Measurements from ENCODE around the gene LCA5L. TPM values are rescaled to one million over a fixed set of nuclear protein-coding genes. Genes with fewer than 3 reads are reported as not detected.

LCA5L gene
- total RNA-seq, 1 donor from 2014 or later, result 0.53 TPM

GRCh38 chr21:39366563-39366962 is 79.0 kb downstream of the LCA5L start:
- H3K36me3 ChIP-seq (ENCODE audit: control insufficient read depth, insufficient read depth, low read length), result no peaks in the 10 kb centered on the region
- H3K27me3 ChIP-seq (ENCODE audit: control insufficient read depth, insufficient read depth, low read length), result no peaks in the 10 kb centered on the region
- H3K4me3 ChIP-seq (ENCODE audit: low read depth, low read length), result no peak overlapping the region
- DNase-seq (ENCODE audit: low read depth), result no peak
- no peak for FAIRE-seq
- no peak for TF ChIP-seq CTCF (IDR thresholded peaks at IDR 0.05; ENCODE audit: insufficient read depth, low read length, severe bottlenecking)

GRCh38 chr21:39364949-39365348 is 80.6 kb downstream of the LCA5L start:
- FAIRE-seq, result no peak
- no peak overlapping the region for H3K4me3 ChIP-seq (ENCODE audit: low read depth, low read length)
- no peak for TF ChIP-seq CTCF (IDR thresholded peaks at IDR 0.05; ENCODE audit: insufficient read depth, low read length, severe bottlenecking)

GRCh38 chr21:39363607-39364555 is 81.7 kb downstream of the LCA5L start:
- TF ChIP-seq CTCF (IDR thresholded peaks at IDR 0.05; ENCODE audit: insufficient read depth, low read length, severe bottlenecking), result no peak
- H3K36me3 ChIP-seq (ENCODE audit: control insufficient read depth, insufficient read depth, low read length), result no peaks in the 10 kb centered on the region
- H3K4me3 ChIP-seq (ENCODE audit: low read depth, low read length), result no peak overlapping the region
- no peak for DNase-seq (ENCODE audit: low read depth)
- no peaks in the 10 kb centered on the region for H3K27me3 ChIP-seq (ENCODE audit: control insufficient read depth, insufficient read depth, low read length)
- no peak for FAIRE-seq

More at GRCh38 chr21:39364949-39365348, 80.6 kb downstream of the LCA5L start:
- H3K27me3 ChIP-seq (ENCODE audit: control insufficient read depth, insufficient read depth, low read length), result no peaks in the 10 kb centered on the region
- no peak for DNase-seq (ENCODE audit: low read depth)
- no peaks in the 10 kb centered on the region for H3K36me3 ChIP-seq (ENCODE audit: control insufficient read depth, insufficient read depth, low read length)

- Histone ChIP-seq H3K27me3 (ENCODE audit: control insufficient read depth, insufficient read depth, low read length) (no peaks in the 10 kb centered on the region), H3K36me3 (ENCODE audit: control insufficient read depth, insufficient read depth, low read length) (no peaks in the 10 kb centered on the region), H3K4me3 (ENCODE audit: low read depth, low read length) (no peak overlapping the region)
- no peak for TF ChIP-seq CTCF (IDR thresholded peaks at IDR 0.05; ENCODE audit: insufficient read depth, low read length, severe bottlenecking)
- FAIRE-seq (no peak), DNase-seq (ENCODE audit: low read depth) (no peak)
Measured at GRCh38 chr21:39362733-39363132, 82.8 kb downstream of the LCA5L start.

- no peak for TF ChIP-seq CTCF (IDR thresholded peaks at IDR 0.05; ENCODE audit: insufficient read depth, low read length, severe bottlenecking)
- DNase-seq (ENCODE audit: low read depth) (no peak), FAIRE-seq (no peak)
- Histone ChIP-seq H3K4me3 (ENCODE audit: low read depth, low read length) (no peak overlapping the region), H3K27me3 (ENCODE audit: control insufficient read depth, insufficient read depth, low read length) (no peaks in the 10 kb centered on the region), H3K36me3 (ENCODE audit: control insufficient read depth, insufficient read depth, low read length) (no peaks in the 10 kb centered on the region)
Measured at GRCh38 chr21:39359382-39359781, 86.2 kb downstream of the LCA5L start.

Other genes with a start within 250 kb of the LCA5L start
- 70.5 and 71.6 TPM in 2 replicates for gene BRWD1, start 132.1 kb downstream of the LCA5L start, total RNA-seq
- 341 and 362 TPM in 2 replicates for gene HMGN1, start 96.7 kb downstream of the LCA5L start, total RNA-seq
- gene SH3BGR, start 6.2 kb upstream of the LCA5L start, total RNA-seq, result 5.0 and 13.7 TPM in 2 replicates
- under 0.01 and 0.90 TPM in 2 replicates for gene B3GALT5, start 167.2 kb upstream of the LCA5L start, total RNA-seq

Measured in bronchial epithelial cell (primary cell).